Measurements from ENCODE around the gene DOCK9. TPM values are rescaled to one million over a fixed set of nuclear protein-coding genes. Genes with fewer than 3 reads are reported as not detected.

The DOCK9 gene
- total RNA-seq, 2 experiments from 2014 or later = 31.9 to 33.5 TPM

- Mint-ChIP-seq H3K27me3 (peaks cover 60% of the 10 kb centered on the region), H3K36me3 (peaks cover 4% of the 10 kb centered on the region), H3K4me1 (peaks cover 2% of the 10 kb centered on the region), H3K27ac (no peak overlapping the region), H3K9me3 (peaks cover 9% of the 10 kb centered on the region), H3K4me3 (no peak overlapping the region)
- DNase-seq = no peak
Observed at GRCh38 chr13:98751861-98752466, 225.9 kb downstream of the DOCK9 start.

- peaks cover 56% of the 10 kb centered on the region for H3K27me3 Mint-ChIP-seq
- H3K4me1 Mint-ChIP-seq = peaks cover 2% of the 10 kb centered on the region
- no peak overlapping the region for H3K4me3 Mint-ChIP-seq
- peaks cover 4% of the 10 kb centered on the region for H3K36me3 Mint-ChIP-seq
- H3K27ac Mint-ChIP-seq = no peak overlapping the region
- peaks cover 9% of the 10 kb centered on the region for H3K9me3 Mint-ChIP-seq
- no peak for DNase-seq
Observed at GRCh38 chr13:98751367-98751782, 226.5 kb downstream of the DOCK9 start.

GRCh38 chr13:98749501-98749900, 228.4 kb downstream of the DOCK9 start:
- DNase-seq = no peak
- Mint-ChIP-seq H3K4me1 (peaks cover 2% of the 10 kb centered on the region), H3K27ac (no peak overlapping the region), H3K4me3 (no peak overlapping the region), H3K36me3 (peaks cover 4% of the 10 kb centered on the region), H3K9me3 (peaks cover 9% of the 10 kb centered on the region), H3K27me3 (peaks cover 43% of the 10 kb centered on the region)

- Mint-ChIP-seq H3K4me3 (no peak overlapping the region), H3K27me3 (peaks cover 23% of the 10 kb centered on the region), H3K4me1 (peaks cover 2% of the 10 kb centered on the region), H3K36me3 (no peaks in the 10 kb centered on the region), H3K27ac (no peak overlapping the region), H3K9me3 (no peaks in the 10 kb centered on the region)
- DNase-seq = no peak
Observed at GRCh38 chr13:98746968-98747367, 230.9 kb downstream of the DOCK9 start.

Other genes starting within 250 kb of the DOCK9 start
- gene SLC15A1, start 225.4 kb downstream of the DOCK9 start, total RNA-seq = not detected
- gene UBAC2, start 222.8 kb upstream of the DOCK9 start, total RNA-seq = 10 to 100 TPM; 56.0 to 59.0 TPM